ENCODE measurements around the gene ZNF525.

GRCh38 chr19:53394522-53394973 is 29.0 kb downstream of the ZNF525 start:
- TF ChIP-seq CTCF (IDR thresholded peaks at IDR 0.05): no peak
- no peak for TF ChIP-seq POLR2A (IDR thresholded peaks at IDR 0.05)
